Measurements from ENCODE around the gene DZANK1.

DNA sequence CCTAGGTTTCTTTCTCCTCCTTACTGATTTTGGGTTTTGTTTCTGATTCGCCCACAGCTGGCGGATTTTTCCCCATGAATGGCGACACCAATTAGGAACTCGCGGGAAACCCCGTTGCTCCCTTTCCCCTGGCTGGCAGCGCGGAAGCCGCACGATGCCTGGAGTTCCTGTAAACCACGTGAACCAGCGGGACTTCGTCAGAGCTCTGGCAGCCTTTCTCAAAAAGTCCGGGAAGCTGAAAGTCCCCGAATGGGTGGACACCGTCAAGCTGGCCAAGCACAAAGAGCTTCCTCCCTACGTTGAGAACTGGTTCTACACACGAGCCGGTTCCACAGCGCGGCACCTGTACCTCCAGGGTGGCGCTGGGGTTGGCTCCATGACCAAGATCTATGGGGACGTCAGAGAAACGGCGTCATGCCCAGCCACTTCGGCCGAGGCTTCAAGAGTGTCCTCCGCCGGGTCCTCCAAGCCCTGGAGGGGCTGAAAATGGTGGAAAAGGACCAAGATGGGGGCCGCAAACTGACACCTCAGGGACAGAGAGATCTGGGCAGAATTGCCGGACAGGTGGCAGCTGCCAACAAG, 37.7 kb upstream of the DZANK1 start:
- TF ChIP-seq CTCF (IDR thresholded peaks at IDR 0.05; ENCODE audit: insufficient read depth, low read length, poor library complexity, severe bottlenecking) (no peak), EZH2phosphoT487 (conservative IDR thresholded peaks at IDR 0.05; ENCODE audit: low read length) (no peak)
